ENCODE data around the gene RPL13A. TPM values are rescaled to one million over a fixed set of nuclear protein-coding genes. Genes with fewer than 3 reads are reported as not detected.

RPL13A gene
- total and polyA plus RNA-seq, 9 of the 15 experiments (the other 6 are each of a cell fraction or from before 2014, with no cell fraction given) = 1,744 to 5,482 (median 2,949) TPM

- TF ChIP-seq, protein P1, sequence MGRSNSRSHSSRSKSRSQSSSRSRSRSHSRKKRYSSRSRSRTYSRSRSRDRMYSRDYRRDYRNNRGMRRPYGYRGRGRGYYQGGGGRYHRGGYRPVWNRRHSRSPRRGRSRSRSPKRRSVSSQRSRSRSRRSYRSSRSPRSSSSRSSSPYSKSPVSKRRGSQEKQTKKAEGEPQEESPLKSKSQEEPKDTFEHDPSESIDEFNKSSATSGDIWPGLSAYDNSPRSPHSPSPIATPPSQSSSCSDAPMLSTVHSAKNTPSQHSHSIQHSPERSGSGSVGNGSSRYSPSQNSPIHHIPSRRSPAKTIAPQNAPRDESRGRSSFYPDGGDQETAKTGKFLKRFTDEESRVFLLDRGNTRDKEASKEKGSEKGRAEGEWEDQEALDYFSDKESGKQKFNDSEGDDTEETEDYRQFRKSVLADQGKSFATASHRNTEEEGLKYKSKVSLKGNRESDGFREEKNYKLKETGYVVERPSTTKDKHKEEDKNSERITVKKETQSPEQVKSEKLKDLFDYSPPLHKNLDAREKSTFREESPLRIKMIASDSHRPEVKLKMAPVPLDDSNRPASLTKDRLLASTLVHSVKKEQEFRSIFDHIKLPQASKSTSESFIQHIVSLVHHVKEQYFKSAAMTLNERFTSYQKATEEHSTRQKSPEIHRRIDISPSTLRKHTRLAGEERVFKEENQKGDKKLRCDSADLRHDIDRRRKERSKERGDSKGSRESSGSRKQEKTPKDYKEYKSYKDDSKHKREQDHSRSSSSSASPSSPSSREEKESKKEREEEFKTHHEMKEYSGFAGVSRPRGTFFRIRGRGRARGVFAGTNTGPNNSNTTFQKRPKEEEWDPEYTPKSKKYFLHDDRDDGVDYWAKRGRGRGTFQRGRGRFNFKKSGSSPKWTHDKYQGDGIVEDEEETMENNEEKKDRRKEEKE (IDR thresholded peaks at IDR 0.05; ENCODE audit: borderline replicate concordance in 1 of 2, control insufficient read depth in 1 of 2, low read depth in 2 of 2, low read length in 1 of 2) = no peak
- TF ChIP-seq BRF2 (IDR thresholded peaks at IDR 0.05; ENCODE audit: borderline replicate concordance, insufficient read depth, insufficient read length) = no peak
- TF ChIP-seq ZKSCAN3 (CRISPR knock-in tag; IDR thresholded peaks at IDR 0.05) = no peak
- no peak for TF ChIP-seq ZNF57 (CRISPR knock-in tag; IDR thresholded peaks at IDR 0.05)
- TF ChIP-seq POLR2A (conservative IDR thresholded peaks at IDR 0.05) = peak; percentile 5; the same call in 1 of the 2 replicates
- TF ChIP-seq HDAC8 (tag; IDR thresholded peaks at IDR 0.05) = no peak
- TF ChIP-seq, protein P2, sequence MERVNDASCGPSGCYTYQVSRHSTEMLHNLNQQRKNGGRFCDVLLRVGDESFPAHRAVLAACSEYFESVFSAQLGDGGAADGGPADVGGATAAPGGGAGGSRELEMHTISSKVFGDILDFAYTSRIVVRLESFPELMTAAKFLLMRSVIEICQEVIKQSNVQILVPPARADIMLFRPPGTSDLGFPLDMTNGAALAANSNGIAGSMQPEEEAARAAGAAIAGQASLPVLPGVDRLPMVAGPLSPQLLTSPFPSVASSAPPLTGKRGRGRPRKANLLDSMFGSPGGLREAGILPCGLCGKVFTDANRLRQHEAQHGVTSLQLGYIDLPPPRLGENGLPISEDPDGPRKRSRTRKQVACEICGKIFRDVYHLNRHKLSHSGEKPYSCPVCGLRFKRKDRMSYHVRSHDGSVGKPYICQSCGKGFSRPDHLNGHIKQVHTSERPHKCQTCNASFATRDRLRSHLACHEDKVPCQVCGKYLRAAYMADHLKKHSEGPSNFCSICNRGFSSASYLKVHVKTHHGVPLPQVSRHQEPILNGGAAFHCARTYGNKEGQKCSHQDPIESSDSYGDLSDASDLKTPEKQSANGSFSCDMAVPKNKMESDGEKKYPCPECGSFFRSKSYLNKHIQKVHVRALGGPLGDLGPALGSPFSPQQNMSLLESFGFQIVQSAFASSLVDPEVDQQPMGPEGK (CRISPR knock-in tag; IDR thresholded peaks at IDR 0.05; ENCODE audit: borderline replicate concordance) = no peak
- TF ChIP-seq HNRNPLL (IDR thresholded peaks at IDR 0.05; ENCODE audit: low read depth, low read length, poor library complexity, severe bottlenecking) = no peak
- no peak for TF ChIP-seq ZNF217 (CRISPR knock-in tag; IDR thresholded peaks at IDR 0.05)
- no peak for TF ChIP-seq ZNF239 (CRISPR knock-in tag; IDR thresholded peaks at IDR 0.05)
- TF ChIP-seq POLR2AphosphoS5 (IDR thresholded peaks at IDR 0.05; ENCODE audit: control insufficient read depth, insufficient read depth, low read depth, low read length) = peak; percentile 47; the same call in 1 of the 2 replicates
- TF ChIP-seq MLLT1 (IDR thresholded peaks at IDR 0.05) = no peak
- no peak for TF ChIP-seq NFIX (CRISPR knock-in tag; IDR thresholded peaks at IDR 0.05; ENCODE audit: low read depth)
- no peak for TF ChIP-seq WHSC1 (IDR thresholded peaks at IDR 0.05; ENCODE audit: low read length)
- TF ChIP-seq PML (IDR thresholded peaks at IDR 0.05; ENCODE audit: low read length) = no peak
- TF ChIP-seq TEAD2 (tag; IDR thresholded peaks at IDR 0.05) = no peak
- TF ChIP-seq RBFOX2 (IDR thresholded peaks at IDR 0.05; ENCODE audit: low read depth, low read length) = peak; percentile 66
- TF ChIP-seq HMGXB4 (CRISPR knock-in tag; IDR thresholded peaks at IDR 0.05) = no peak
- TF ChIP-seq SUPT5H (IDR thresholded peaks at IDR 0.05) = peak; percentile 48
Observed at GRCh38 chr19:49499030-49499670, 11.7 kb downstream of the RPL13A start (continued).
